CD8-positive, alpha-beta memory T cell (primary cell): ENCODE measurements around the gene SCYGR2. TPM values are rescaled to one million over a fixed set of nuclear protein-coding genes. Genes with fewer than 3 reads are reported as not detected.
A peak's percentile ranks its signal among the peaks of the same experiment; 100 is the strongest.

Experiments
- CTCF ChIA-PET: fragments of 350-600 bp; sonication (Branson Sonifier 250); formaldehyde crosslinking; loops from one replicate; lab custom pipeline; 2021; ENCODE audit warnings: antibody characterized with exemption; lab: Charles Lee
- POLR2A ChIA-PET: fragments of 350-600 bp; sonication (Branson Sonifier 250); formaldehyde crosslinking; loops from one replicate; lab custom pipeline; 2021; ENCODE audit warnings: antibody characterized with exemption; lab: Charles Lee
- DNase-seq, 5 donors: peaks; one replicate each; pipeline versions ENCODE4 v3.0.0 to v3.0.0-alpha.2; 2020 to 2022; ENCODE audit warnings: mixed read lengths in 1 of 5
- H3K27ac ChIP-seq: one replicate; pipeline ENCODE4 v1.7.0; 2013; ENCODE audit warnings: low read depth, mild to moderate bottlenecking, low read length, moderate library complexity
- H3K27me3 ChIP-seq: 2 replicates; pipeline ENCODE4 v1.7.0; 2013; ENCODE audit warnings: low read length, mild to moderate bottlenecking; ENCODE audit not compliant: insufficient read depth, poor library complexity, severe bottlenecking
- H3K36me3 ChIP-seq: 2 replicates; pipeline ENCODE4 v1.7.0; 2013; ENCODE audit warnings: mild to moderate bottlenecking, low read length, moderate library complexity; ENCODE audit not compliant: insufficient read depth
- H3K4me1 ChIP-seq: 2 replicates; pipeline ENCODE4 v1.7.0; 2013; ENCODE audit warnings: mild to moderate bottlenecking, low read length, moderate library complexity; ENCODE audit not compliant: insufficient read depth
- H3K4me3 ChIP-seq: 2 replicates; pipeline ENCODE4 v1.7.0; 2013; ENCODE audit warnings: mild to moderate bottlenecking, low read length
- H3K9me3 ChIP-seq: 2 replicates; pipeline ENCODE4 v1.7.0; 2013; ENCODE audit warnings: mild to moderate bottlenecking, low read length
- H3K27ac Mint-ChIP-seq, 8 donors: one replicate each; pipeline ENCODE4 v1.8.0; 2020 to 2021; ENCODE audit warnings: mixed read lengths in 8 of 8, mild to moderate bottlenecking in 6 of 8, inconsistent platforms in 3 of 8, moderate library complexity in 3 of 8
- H3K27me3 Mint-ChIP-seq, 2 donors: one replicate each; pipeline ENCODE4 v1.8.0; 2020 to 2021; ENCODE audit warnings: mixed read lengths in 2 of 2, mild to moderate bottlenecking in 1 of 2, moderate library complexity in 1 of 2
- H3K36me3 Mint-ChIP-seq, 3 donors: one replicate each; pipeline ENCODE4 v1.8.0; 2020 to 2021; ENCODE audit warnings: mixed read lengths in 3 of 3, inconsistent platforms in 1 of 3, mild to moderate bottlenecking in 1 of 3
- H3K4me1 Mint-ChIP-seq, 3 donors: one replicate each; pipeline ENCODE4 v1.8.0; 2020 to 2021; ENCODE audit warnings: mixed read lengths in 3 of 3, inconsistent platforms in 1 of 3, mild to moderate bottlenecking in 1 of 3
- H3K4me3 Mint-ChIP-seq, 7 donors: one replicate each; pipeline ENCODE4 v1.8.0; 2020 to 2021; ENCODE audit warnings: mixed read lengths in 7 of 7, mild to moderate bottlenecking in 6 of 7, moderate library complexity in 4 of 7, inconsistent platforms in 2 of 7
- H3K9me3 Mint-ChIP-seq, 5 donors: one replicate each; pipeline ENCODE4 v1.8.0; 2020 to 2022; ENCODE audit warnings: mixed read lengths in 5 of 5, mild to moderate bottlenecking in 3 of 5, moderate library complexity in 2 of 5, inconsistent platforms in 1 of 5
- polyA plus RNA-seq: library from polyadenylated mRNA; unstranded; fragments of 300-500 nt; fragmentation: Illumina TruSeq; gene quantifications from one replicate; pipeline ENCODE4 v1.2.3, GENCODE V29; 2021
- total RNA-seq, 2 experiments: library from RNA; stranded (reverse); gene quantifications; one replicate each; pipeline ENCODE4 v1.2.3, GENCODE V29; 2021

SCYGR2 gene
- total and polyA plus RNA-seq, 3 experiments from 2014 or later = not detected

DNA sequence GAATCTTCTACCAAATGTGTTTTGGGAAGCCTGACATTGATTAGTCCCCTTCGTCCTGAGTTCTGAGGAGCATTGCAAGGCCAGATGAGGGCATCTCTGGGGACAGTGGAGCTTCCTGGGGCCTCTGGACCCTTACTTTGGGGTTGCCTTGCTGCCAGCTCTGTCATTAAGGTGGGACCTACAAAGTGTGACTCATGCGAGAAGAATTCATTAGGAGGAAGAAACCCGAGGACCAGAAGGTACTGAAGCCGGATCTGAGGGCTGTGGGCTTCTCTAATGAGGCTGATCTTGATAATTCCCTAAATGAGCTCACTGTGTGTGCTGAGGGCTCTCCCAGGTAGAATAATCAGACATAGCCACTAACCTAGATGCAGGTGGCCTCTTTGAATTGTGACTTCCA is 695 bp upstream of the SCYGR2 start:
- ChIA-PET CTCF (no interaction called here), POLR2A (no interaction called here)
- peaks cover 0 to 6% (median 0%) of the 10 kb centered on the region in 5 donors for H3K9me3 Mint-ChIP-seq
- Histone ChIP-seq H3K4me1 (no peaks in the 10 kb centered on the region), H3K36me3 (no peaks in the 10 kb centered on the region), H3K4me3 (no peak overlapping the region), H3K27ac (no peak overlapping the region), H3K27me3 (peaks cover under 1% of the 10 kb centered on the region), H3K9me3 (no peaks in the 10 kb centered on the region)
- peaks cover 0 to 1% (median 0%) of the 10 kb centered on the region in 3 donors for H3K36me3 Mint-ChIP-seq
- no peaks in the 10 kb centered on the region for H3K4me1 Mint-ChIP-seq
- H3K27me3 Mint-ChIP-seq = peaks cover 21 to 49% of the 10 kb centered on the region in 2 donors
- no peak overlapping the region for H3K27ac Mint-ChIP-seq
- no peak overlapping the region for H3K4me3 Mint-ChIP-seq
- no peak for DNase-seq

DNA sequence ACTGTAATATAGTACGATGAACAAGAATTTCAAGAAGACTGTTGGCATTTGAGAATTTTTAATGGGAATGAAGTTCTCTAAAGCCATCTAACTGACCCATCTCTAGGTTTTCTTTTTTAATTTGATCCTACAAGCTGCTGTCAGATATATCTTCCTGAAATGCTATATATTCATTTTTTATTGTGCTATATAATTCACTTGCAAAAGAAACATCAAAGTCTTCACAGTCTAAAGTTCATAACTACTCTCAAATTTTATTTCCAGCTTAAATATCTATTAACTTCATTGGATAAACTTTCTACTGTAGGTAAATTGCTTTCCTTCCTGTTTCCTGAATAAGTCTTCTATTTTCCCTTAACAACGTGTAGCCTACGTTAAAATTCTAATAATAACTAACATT is 3.7 kb downstream of the SCYGR2 start:
- peaks cover 12 to 43% of the 10 kb centered on the region in 2 donors for H3K27me3 Mint-ChIP-seq
- H3K27ac Mint-ChIP-seq = no peak overlapping the region
- no peaks in the 10 kb centered on the region for H3K36me3 Mint-ChIP-seq
- DNase-seq = no peak
- no peak overlapping the region for H3K4me3 ChIP-seq
- H3K36me3 ChIP-seq = no peaks in the 10 kb centered on the region
- H3K4me1 ChIP-seq = no peaks in the 10 kb centered on the region
- peaks cover 0 to 3% (median 0%) of the 10 kb centered on the region in 5 donors for H3K9me3 Mint-ChIP-seq
- ChIA-PET CTCF (no interaction called here), POLR2A (no interaction called here)
- H3K27me3 ChIP-seq = no peaks in the 10 kb centered on the region
- H3K4me1 Mint-ChIP-seq = no peaks in the 10 kb centered on the region
- no peaks in the 10 kb centered on the region for H3K9me3 ChIP-seq
- no peak overlapping the region for H3K4me3 Mint-ChIP-seq
- H3K27ac ChIP-seq = no peak overlapping the region

DNA sequence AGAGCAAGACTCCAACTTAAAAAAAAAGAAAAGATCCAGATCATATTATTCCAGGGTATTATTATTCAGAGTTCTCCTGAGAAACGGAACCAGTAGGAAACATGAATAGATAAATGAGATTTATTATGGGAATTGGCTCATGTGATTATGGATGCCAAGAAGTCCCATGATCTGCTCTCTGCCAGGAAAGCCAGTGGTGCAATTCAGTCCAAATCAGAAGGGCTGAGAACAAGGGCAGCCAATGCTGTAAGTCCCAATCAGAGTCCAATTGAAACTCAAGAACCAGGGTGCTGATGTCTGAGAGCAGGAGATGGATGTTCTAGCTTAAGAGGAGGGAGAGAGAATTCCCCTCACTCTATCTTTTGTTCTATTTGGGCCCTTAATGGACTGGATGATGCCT is 7.8 kb downstream of the SCYGR2 start:
- Mint-ChIP-seq H3K9me3 (no peaks in the 10 kb centered on the region), H3K36me3 (no peaks in the 10 kb centered on the region), H3K27me3 (peaks cover 17 to 50% of the 10 kb centered on the region in 2 donors), H3K4me1 (peaks cover 13 to 23% (median 17%) of the 10 kb centered on the region in 3 donors), H3K27ac (no peak overlapping the region), H3K4me3 (no peak overlapping the region)
- Histone ChIP-seq H3K4me3 (no peak overlapping the region), H3K4me1 (peaks cover 7% of the 10 kb centered on the region), H3K27ac (no peak overlapping the region), H3K36me3 (no peaks in the 10 kb centered on the region), H3K27me3 (no peaks in the 10 kb centered on the region), H3K9me3 (no peaks in the 10 kb centered on the region)
- POLR2A ChIA-PET = no interaction called here
- DNase-seq = no peak
- CTCF ChIA-PET = no interaction called here

DNA sequence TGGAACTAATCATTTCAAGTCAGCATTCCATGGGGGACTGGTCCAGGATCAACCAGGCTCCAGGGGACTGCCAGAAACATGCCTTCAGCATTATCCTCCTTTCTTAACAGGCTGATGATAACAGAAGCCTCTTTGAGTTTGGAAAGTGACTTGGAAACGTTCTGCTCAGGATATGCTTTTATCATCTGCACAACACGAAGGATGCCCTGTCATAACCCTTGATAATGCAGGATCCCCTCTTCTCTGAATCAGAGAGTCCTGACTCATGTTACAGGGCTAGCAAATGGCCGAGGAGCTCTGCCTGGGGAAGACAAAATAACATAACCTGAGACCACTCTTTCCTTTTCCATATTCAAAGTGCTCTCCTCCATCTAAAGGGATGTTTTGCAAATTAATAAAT is 9.2 kb downstream of the SCYGR2 start:
- Histone ChIP-seq H3K4me1 (peaks cover 7% of the 10 kb centered on the region), H3K27ac (no peak overlapping the region), H3K27me3 (no peaks in the 10 kb centered on the region), H3K4me3 (no peak overlapping the region), H3K9me3 (no peaks in the 10 kb centered on the region), H3K36me3 (no peaks in the 10 kb centered on the region)
- no peak overlapping the region for H3K4me3 Mint-ChIP-seq
- H3K4me1 Mint-ChIP-seq = peaks cover 13 to 23% (median 17%) of the 10 kb centered on the region in 3 donors
- peaks cover 20 to 55% of the 10 kb centered on the region in 2 donors for H3K27me3 Mint-ChIP-seq
- ChIA-PET CTCF (interaction anchor here (1.0 kb wide), 1 partner anchor 12 kb away, joined by 3 read pairs; no protein-coding TSS in a partner anchor), POLR2A (no interaction called here)
- H3K27ac Mint-ChIP-seq = peak overlapping the region in 1 of 8 donors; percentile 48
- H3K36me3 Mint-ChIP-seq = no peaks in the 10 kb centered on the region
- H3K9me3 Mint-ChIP-seq = no peaks in the 10 kb centered on the region
- no peak for DNase-seq

DNA sequence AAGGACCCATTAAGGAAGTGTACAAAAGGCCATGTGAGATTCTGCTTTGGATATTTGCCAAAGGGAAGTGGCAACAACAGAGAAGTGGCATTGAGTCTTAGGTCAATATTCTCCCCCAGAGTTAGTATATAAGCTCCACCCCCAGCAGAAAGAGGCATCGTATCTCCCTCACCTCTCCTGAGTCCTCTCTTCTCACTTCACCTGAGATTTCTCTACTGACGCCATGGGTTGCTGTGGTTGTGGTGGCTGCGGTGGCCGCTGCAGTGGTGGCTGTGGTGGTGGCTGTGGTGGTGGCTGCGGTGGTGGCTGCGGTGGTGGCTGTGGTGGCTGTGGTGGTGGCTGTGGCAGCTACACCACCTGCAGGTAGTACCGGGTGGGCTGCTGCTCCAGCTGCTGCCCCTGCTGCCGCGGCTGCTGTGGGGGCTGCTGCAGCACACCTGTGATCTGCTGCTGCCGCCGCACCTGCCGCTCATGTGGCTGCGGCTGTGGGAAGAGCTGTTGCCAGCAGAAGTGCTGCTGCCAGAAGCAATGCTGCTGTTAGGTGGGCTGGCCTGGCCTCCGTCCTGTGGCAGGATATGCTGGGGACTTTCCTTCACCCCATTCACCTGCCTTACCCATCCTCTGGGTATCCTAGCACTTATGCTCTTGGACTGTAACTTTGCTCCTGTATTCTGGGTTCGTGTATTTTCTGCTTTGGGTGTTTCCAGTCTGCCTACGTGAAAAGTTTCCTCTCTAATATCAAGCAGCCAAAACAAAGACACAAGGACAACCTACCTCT is 10.1 kb downstream of the SCYGR2 start:
- H3K27me3 Mint-ChIP-seq = peaks cover 19 to 54% of the 10 kb centered on the region in 2 donors
- DNase-seq = peak in 2 of 5 donors; percentile 4 to 9
- Histone ChIP-seq H3K4me1 (peaks cover 7% of the 10 kb centered on the region), H3K4me3 (no peak overlapping the region), H3K27me3 (no peaks in the 10 kb centered on the region), H3K9me3 (no peaks in the 10 kb centered on the region), H3K36me3 (no peaks in the 10 kb centered on the region), H3K27ac (no peak overlapping the region)
- no peaks in the 10 kb centered on the region for H3K9me3 Mint-ChIP-seq
- no peaks in the 10 kb centered on the region for H3K36me3 Mint-ChIP-seq
- ChIA-PET CTCF (interaction anchor here (1.0 kb wide), 1 partner anchor 11 kb away, joined by 3 read pairs; no protein-coding TSS in a partner anchor), POLR2A (no interaction called here)
- H3K27ac Mint-ChIP-seq = peak overlapping the region in 2 of 8 donors; percentile 2 to 57
- H3K4me1 Mint-ChIP-seq = peaks cover 13 to 23% (median 17%) of the 10 kb centered on the region in 3 donors
- no peak overlapping the region for H3K4me3 Mint-ChIP-seq

DNA sequence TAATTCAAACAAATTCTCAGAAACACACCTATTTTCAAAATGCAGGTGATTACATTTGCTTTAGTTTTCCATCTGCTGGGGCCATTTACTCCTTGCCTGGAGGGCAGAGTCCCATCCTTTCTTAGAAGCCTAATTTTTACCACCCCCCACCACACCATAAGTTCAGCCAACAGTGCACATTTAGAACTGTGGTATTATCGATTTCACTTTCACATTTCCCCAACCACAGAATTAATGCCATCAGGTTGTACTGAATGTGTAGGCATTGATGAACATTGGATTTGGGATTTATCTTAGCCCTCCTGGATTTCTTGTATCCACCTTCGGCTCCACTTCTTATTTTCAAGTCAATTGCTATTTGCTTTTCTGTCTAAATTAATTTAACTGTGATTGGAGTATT is 11.4 kb downstream of the SCYGR2 start:
- POLR2A ChIA-PET = no interaction called here
- Mint-ChIP-seq H3K4me3 (no peak overlapping the region), H3K4me1 (peaks cover 13 to 23% (median 17%) of the 10 kb centered on the region in 3 donors), H3K27me3 (peaks cover 19 to 45% of the 10 kb centered on the region in 2 donors), H3K9me3 (no peaks in the 10 kb centered on the region), H3K27ac (no peak overlapping the region), H3K36me3 (no peaks in the 10 kb centered on the region)
- DNase-seq = no peak
- CTCF ChIA-PET = no interaction called here
- no peak overlapping the region for H3K27ac ChIP-seq
- no peaks in the 10 kb centered on the region for H3K27me3 ChIP-seq
- H3K9me3 ChIP-seq = no peaks in the 10 kb centered on the region
- H3K36me3 ChIP-seq = no peaks in the 10 kb centered on the region
- H3K4me3 ChIP-seq = no peak overlapping the region
- H3K4me1 ChIP-seq = peaks cover 7% of the 10 kb centered on the region

DNA sequence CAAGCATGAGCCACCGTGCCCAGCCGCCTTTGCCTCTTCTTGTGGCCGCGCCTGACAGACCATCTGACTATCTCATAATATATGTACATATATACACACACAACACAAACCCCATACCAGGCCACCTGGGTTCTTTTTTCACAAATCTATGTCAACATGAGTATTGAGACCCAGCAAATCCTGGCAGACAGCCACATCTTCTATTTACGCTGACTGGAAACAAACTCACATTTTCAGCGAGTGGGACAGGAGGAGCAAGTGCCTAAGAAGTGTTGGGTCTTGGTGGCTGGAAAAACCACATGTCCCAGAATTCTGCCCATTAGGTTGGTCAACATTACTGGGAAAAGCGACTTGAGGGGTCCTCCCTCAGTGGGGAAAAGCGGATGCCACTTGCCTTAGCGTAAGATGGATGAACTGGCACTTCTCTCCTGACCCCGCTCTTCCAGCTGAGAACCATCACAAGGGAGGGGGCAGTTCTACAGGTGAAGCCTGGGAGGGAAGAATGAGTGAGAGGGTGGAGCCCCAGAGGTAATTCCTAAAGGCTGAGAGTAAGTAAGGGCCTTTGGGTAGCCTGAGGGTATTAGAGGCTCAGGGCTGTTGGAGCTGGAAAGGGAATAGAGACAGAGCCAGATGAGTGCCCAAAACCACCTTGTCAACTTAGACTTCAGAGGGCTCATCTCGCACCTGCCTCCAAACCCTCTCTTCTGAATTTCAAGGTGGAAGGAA is 14.0 kb downstream of the SCYGR2 start:
- H3K27ac ChIP-seq = no peak overlapping the region
- no peak overlapping the region for H3K4me3 ChIP-seq
- Mint-ChIP-seq H3K27ac (no peak overlapping the region), H3K4me1 (peaks cover 13 to 23% (median 17%) of the 10 kb centered on the region in 3 donors), H3K4me3 (no peak overlapping the region), H3K36me3 (no peaks in the 10 kb centered on the region), H3K9me3 (no peaks in the 10 kb centered on the region), H3K27me3 (peaks cover 21 to 35% of the 10 kb centered on the region in 2 donors)
- no peaks in the 10 kb centered on the region for H3K36me3 ChIP-seq
- peaks cover 7% of the 10 kb centered on the region for H3K4me1 ChIP-seq
- H3K27me3 ChIP-seq = no peaks in the 10 kb centered on the region
- no peak for DNase-seq
- H3K9me3 ChIP-seq = no peaks in the 10 kb centered on the region
- ChIA-PET CTCF (no interaction called here), POLR2A (no interaction called here)

DNA sequence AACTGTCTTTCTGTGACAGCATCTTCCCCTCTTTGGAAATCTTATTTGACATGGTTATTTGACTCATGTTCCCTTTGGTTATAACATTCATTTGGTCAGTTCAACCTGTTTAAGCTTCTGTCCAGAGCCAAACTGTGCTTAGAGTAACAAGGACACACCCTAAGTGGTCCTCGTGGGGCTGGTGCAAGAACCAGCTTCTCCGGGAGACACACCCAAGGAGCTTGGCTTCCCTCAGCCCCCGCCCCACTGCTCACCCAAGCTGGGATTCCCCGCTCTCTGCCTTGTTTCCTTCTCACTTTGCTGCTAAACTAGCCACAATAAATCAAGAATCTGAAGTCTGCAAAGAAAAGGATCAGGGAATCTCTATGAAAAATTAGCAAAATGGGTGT is 14.6 kb downstream of the SCYGR2 start:
- Histone ChIP-seq H3K4me1 (peaks cover 3% of the 10 kb centered on the region), H3K27ac (no peak overlapping the region), H3K4me3 (no peak overlapping the region), H3K36me3 (no peaks in the 10 kb centered on the region), H3K9me3 (no peaks in the 10 kb centered on the region), H3K27me3 (no peaks in the 10 kb centered on the region)
- DNase-seq = no peak
- Mint-ChIP-seq H3K4me3 (no peak overlapping the region), H3K9me3 (no peaks in the 10 kb centered on the region), H3K27ac (no peak overlapping the region), H3K27me3 (peaks cover 21 to 41% of the 10 kb centered on the region in 2 donors), H3K36me3 (no peaks in the 10 kb centered on the region), H3K4me1 (peaks cover 11 to 18% (median 13%) of the 10 kb centered on the region in 3 donors)
- POLR2A ChIA-PET = no interaction called here
- CTCF ChIA-PET = no interaction called here
